HepG2 (cell line): Measurements from ENCODE around the gene SLC6A16. TPM values are rescaled to one million over a fixed set of nuclear protein-coding genes. Genes with fewer than 3 reads are reported as not detected.

ENCODE experiments used
- ATAC-seq: fragments of 200-7000 bp; cut with Tn5 transposase; 3 replicates; pipeline ENCODE4 v1.9.1; 2020; ENCODE audit warnings: mild to moderate bottlenecking, moderate library complexity
- BruUV-seq: library from RNA; stranded (reverse); fragments of 400-500 nt; replicated peaks from 2 replicates; lab custom pipeline; 2021; lab: Mats Ljungman, UMichigan
- CTCF ChIA-PET: fragments of 300-600 bp; formaldehyde crosslinking; extraction: SDS; loops from one replicate; lab custom pipeline; 2021; ENCODE audit warnings: low total read pairs, inconsistent platforms, low intra/inter-chr PET ratio; lab: Yijun Ruan, JAX
- POLR2A ChIA-PET: fragments of 350-600 bp; sonication (Branson Sonifier 250); formaldehyde crosslinking; loops from one replicate; lab custom pipeline; 2020; ENCODE audit warnings: antibody characterized with exemption, inconsistent platforms; lab: Yijun Ruan, JAX
- DNase-seq: peaks from one replicate; pipeline ENCODE4 v3.0.0-alpha.2; 2015; ENCODE audit warnings: low spot score
- FAIRE-seq: peaks from 3 replicates; lab custom pipeline; 2011; peaks lifted over from hg19 to GRCh38; lab: Jason Lieb, UNC
- H2AFZ ChIP-seq: one replicate; pipeline ENCODE4 v1.6.1; 2011; ENCODE audit warnings: low read length, inconsistent platforms
- H3K27ac ChIP-seq: fragments of 300-600 bp; 3 replicates; pipeline ENCODE4 v1.8.0; 2011; ENCODE audit warnings: mixed run types, mild to moderate bottlenecking, mixed read lengths, low read length, inconsistent platforms; ENCODE audit not compliant: insufficient read depth; ENCODE audit errors: extremely low read length
- H3K27me3 ChIP-seq, 2 experiments: fragments of 200-600 bp in 1 of 2; 2 replicates in 1 of 2; 3 replicates in 1 of 2; pipeline versions ENCODE4 v1.6.0 to v1.8.0; 2011; ENCODE audit warnings: low read length in 2 of 2, mild to moderate bottlenecking in 2 of 2, moderate library complexity in 2 of 2, inconsistent platforms in 1 of 2; ENCODE audit not compliant: insufficient read depth in 2 of 2, control insufficient read depth in 1 of 2
- H3K36me3 ChIP-seq, 2 experiments: fragments of 200-600 bp in 1 of 2; replicated peaks in 1 of 2; 2 replicates in 1 of 2; 3 replicates in 1 of 2; pipeline versions ENCODE4 v1.5.1 to v1.8.0; 2011; ENCODE audit warnings: low read length in 2 of 2, inconsistent platforms in 1 of 2; ENCODE audit not compliant: insufficient read depth in 2 of 2, control insufficient read depth in 1 of 2
- H3K4me1 ChIP-seq: 2 replicates; pipeline ENCODE4 v1.5.1; 2012; ENCODE audit warnings: low read length, inconsistent platforms; ENCODE audit not compliant: insufficient read depth
- H3K4me2 ChIP-seq: 2 replicates; pipeline ENCODE4 v1.6.0; 2011; ENCODE audit warnings: low read depth, low read length, inconsistent platforms
- H3K4me3 ChIP-seq, 3 experiments: fragments of 200-600 bp in 1 of 3; sonication (generic), shearing (Covaris generic) in 1 of 3; replicated peaks in 1 of 3; 2 replicates each; pipeline ENCODE4 v1.5.1; 2011 to 2016; ENCODE audit warnings: low read length in 3 of 3, inconsistent platforms in 2 of 3, low read depth in 2 of 3, mild to moderate bottlenecking in 2 of 3, control low read depth in 1 of 3, mixed read lengths in 1 of 3; ENCODE audit not compliant: insufficient read depth in 1 of 3
- H3K79me2 ChIP-seq: one replicate; pipeline ENCODE4 v1.6.1; 2011; ENCODE audit warnings: low read length, inconsistent platforms; ENCODE audit not compliant: insufficient read depth
- H3K9ac ChIP-seq: 2 replicates; pipeline ENCODE4 v1.6.0; 2011; ENCODE audit warnings: mild to moderate bottlenecking, low read depth, low read length, inconsistent platforms; ENCODE audit not compliant: insufficient read depth
- H3K9me3 ChIP-seq: 2 replicates; pipeline ENCODE4 v1.5.1; 2012; ENCODE audit warnings: mild to moderate bottlenecking, low read length
- H4K20me1 ChIP-seq: 2 replicates; pipeline ENCODE4 v1.6.0; 2011; ENCODE audit warnings: inconsistent platforms, mild to moderate bottlenecking, low read length, moderate library complexity; ENCODE audit not compliant: insufficient read depth
- BORCS8-MEF2B ChIP-seq: sonication (generic); formaldehyde crosslinking; IDR thresholded peaks from 2 replicates; pipeline ENCODE4 v1.8.0; 2022; ENCODE audit warnings: mild to moderate bottlenecking, missing genetic modification reagents
- ELF1 ChIP-seq: sonication (generic); formaldehyde crosslinking; IDR thresholded peaks from 2 replicates; pipeline ENCODE4 v1.4.0; 2020; ENCODE audit warnings: missing genetic modification reagents
- KAT7 ChIP-seq: IDR thresholded peaks from 2 replicates; pipeline ENCODE4 v1.6.1; 2018; ENCODE audit warnings: borderline replicate concordance, missing compliant biosample characterization
- RBM39 ChIP-seq: fragments of 200-400 bp; formaldehyde crosslinking; IDR thresholded peaks from one replicate; pipeline ENCODE4 v1.6.1; 2018; ENCODE audit warnings: antibody characterized with exemption, mild to moderate bottlenecking, low read depth, low read length; ENCODE audit not compliant: poor library complexity, severe bottlenecking
- ZNF292 ChIP-seq: sonication (generic); formaldehyde crosslinking; IDR thresholded peaks from 2 replicates; pipeline ENCODE4 v1.8.1; 2022; ENCODE audit warnings: mild to moderate bottlenecking, low read depth, missing genetic modification reagents, borderline replicate concordance
- ZNF770 ChIP-seq: sonication (generic); formaldehyde crosslinking; IDR thresholded peaks from 2 replicates; pipeline ENCODE4 v1.5.0; 2020; ENCODE audit warnings: mild to moderate bottlenecking, missing genetic modification reagents
- ZNF878 ChIP-seq: sonication (generic); formaldehyde crosslinking; IDR thresholded peaks from 2 replicates; pipeline ENCODE4 v1.8.1; 2023; ENCODE audit warnings: mild to moderate bottlenecking, missing genetic modification reagents, moderate library complexity
- ZSCAN29 ChIP-seq: sonication (generic); formaldehyde crosslinking; conservative IDR thresholded peaks from 2 replicates; pipeline ENCODE4 v1.4.0; 2020; ENCODE audit warnings: mild to moderate bottlenecking, missing genetic modification reagents
- WGBS: methylation state at CpG from one replicate; pipeline ENCODE4 v1.1.6; 2017; ENCODE audit warnings: low lambda C conversion rate; 5-methylcytosine and 5-hydroxymethylcytosine counted together
- in situ Hi-C: cut with HindIII; loops from 2 replicates; pipeline ENCODE4 v1.10.0; 2017; ENCODE audit warnings: low pct_unique_long_range_greater_than_20kb; ENCODE audit not compliant: extremely low pct_ligation_motif_present
- intact Hi-C: fragments of 100-400 bp; cut with micrococcal nuclease; formaldehyde crosslinking; loops from one replicate; pipeline ENCODE4 v1.10.0; 2022; ENCODE audit not compliant: unreplicated experiment
- polyA plus RNA-seq, 8 experiments: library from polyadenylated mRNA; depleted of rRNA in 3 of 8; stranded (reverse) in 7 of 8; unstranded in 1 of 8; fragments of >200 nt; fragmentation: Illumina TruSeq in 4 of 8; extraction: Trizol in 4 of 8; gene quantifications; 2 replicates each; pipeline versions ENCODE4 v1.2.1 to v1.2.3, GENCODE V29; 2011 to 2016; ENCODE audit warnings: low read depth in 4 of 8, missing spikeins in 1 of 8, mixed read lengths in 1 of 8; ENCODE audit not compliant: insufficient read depth in 1 of 8
- total RNA-seq, 5 experiments: library from RNA; depleted of rRNA; stranded (reverse); fragments of >200 nt; fragmentation: Illumina TruSeq; extraction: Trizol; gene quantifications; 2 replicates each; pipeline ENCODE4 v1.2.3, GENCODE V29; 2016; ENCODE audit warnings: low read depth in 1 of 5
- TF ChIP-seq, protein P1 (sequence below): sonication (generic); formaldehyde crosslinking; IDR thresholded peaks from 2 replicates; pipeline ENCODE4 v1.5.1; 2020; ENCODE audit warnings: mild to moderate bottlenecking, missing genetic modification reagents, borderline replicate concordance
- TF ChIP-seq, protein P2 (sequence below): sonication (generic); formaldehyde crosslinking; IDR thresholded peaks from 2 replicates; pipeline ENCODE4 v1.8.1; 2023; ENCODE audit warnings: mild to moderate bottlenecking, inconsistent platforms, moderate library complexity, missing genetic modification reagents, borderline replicate concordance
- TF ChIP-seq, protein P3 (sequence below): IDR thresholded peaks from 2 replicates; pipeline ENCODE4 v1.6.1; 2012; ENCODE audit warnings: low read depth, low read length, improper control_type of control experiment

SLC6A16 gene
- total and polyA plus RNA-seq, 2 of the 13 experiments (the other 11 are each of a cell fraction or from before 2014, with no cell fraction given), result 0.07 to 0.18 TPM

DNA sequence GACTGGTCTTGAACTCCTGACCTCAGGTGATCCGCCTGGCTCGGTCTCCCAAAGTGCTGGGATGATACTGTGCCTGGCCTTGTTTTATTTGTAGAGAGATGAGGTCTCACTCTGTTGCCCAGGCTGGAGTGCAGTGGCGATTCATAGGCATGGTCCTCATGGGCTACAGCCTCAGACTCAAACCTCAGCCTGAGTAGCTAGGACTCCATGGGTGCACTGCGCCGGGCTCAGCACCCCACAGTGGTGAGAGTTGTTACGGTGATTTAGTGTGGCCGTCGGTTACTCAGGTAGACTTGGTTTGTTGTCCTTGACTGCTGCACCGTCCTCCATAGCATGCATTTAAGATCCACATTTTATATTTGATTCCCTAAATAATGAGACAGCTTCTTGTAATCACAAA lies 80.7 kb downstream of the SLC6A16 start:
- ATAC-seq, result no peak
- no TSS peak for BruUV-seq
- no peaks in the 10 kb centered on the region for H3K9me3 ChIP-seq
- in situ Hi-C loops, result no loop called here
- no peak overlapping the region for H3K4me2 ChIP-seq
- ChIA-PET CTCF (no interaction called here), POLR2A (interaction anchor here (0.7 kb wide), 1 partner anchor 9 kb away, joined by 3 read pairs; no protein-coding TSS in a partner anchor)
- H2AFZ ChIP-seq, result no peak overlapping the region
- H3K36me3 ChIP-seq, result no peaks in the 10 kb centered on the region
- WGBS, result 64% methylated on average over 5 of the region's 9 CpGs
- no peak overlapping the region for H3K27ac ChIP-seq
- no peak for FAIRE-seq
- no peak overlapping the region for H3K4me3 ChIP-seq
- TF ChIP-seq ZSCAN29 (CRISPR knock-in tag) (no peak), ZNF878 (CRISPR knock-in tag) (no peak), RBM39 (no peak), ELF1 (CRISPR knock-in tag) (no peak), BORCS8-MEF2B (no peak), ZNF292 (CRISPR knock-in tag) (no peak), ZNF770 (CRISPR knock-in tag) (no peak), KAT7 (CRISPR knock-in tag) (no peak)
- TF ChIP-seq, protein P1, sequence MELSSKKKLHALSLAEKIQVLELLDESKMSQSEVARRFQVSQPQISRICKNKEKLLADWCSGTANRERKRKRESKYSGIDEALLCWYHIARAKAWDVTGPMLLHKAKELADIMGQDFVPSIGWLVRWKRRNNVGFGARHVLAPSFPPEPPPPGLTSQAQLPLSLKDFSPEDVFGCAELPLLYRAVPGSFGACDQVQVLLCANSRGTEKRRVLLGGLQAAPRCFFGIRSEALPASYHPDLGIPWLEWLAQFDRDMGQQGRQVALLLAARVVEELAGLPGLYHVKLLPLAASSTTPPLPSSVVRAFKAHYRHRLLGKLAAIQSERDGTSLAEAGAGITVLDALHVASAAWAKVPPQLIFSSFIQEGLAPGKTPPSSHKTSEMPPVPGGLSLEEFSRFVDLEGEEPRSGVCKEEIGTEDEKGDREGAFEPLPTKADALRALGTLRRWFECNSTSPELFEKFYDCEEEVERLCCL (CRISPR knock-in tag), result no peak
- TF ChIP-seq, protein P2, sequence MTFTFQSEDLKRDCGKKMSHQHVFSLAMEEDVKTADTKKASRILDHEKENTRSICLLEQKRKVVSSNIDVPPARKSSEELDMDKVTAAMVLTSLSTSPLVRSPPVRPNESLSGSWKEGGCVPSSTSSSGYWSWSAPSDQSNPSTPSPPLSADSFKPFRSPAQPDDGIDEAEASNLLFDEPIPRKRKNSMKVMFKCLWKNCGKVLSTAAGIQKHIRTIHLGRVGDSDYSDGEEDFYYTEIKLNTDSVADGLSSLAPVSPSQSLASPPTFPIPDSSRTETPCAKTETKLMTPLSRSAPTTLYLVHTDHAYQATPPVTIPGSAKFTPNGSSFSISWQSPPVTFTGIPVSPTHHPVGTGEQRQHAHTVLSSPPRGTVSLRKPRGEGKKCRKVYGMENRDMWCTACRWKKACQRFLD (CRISPR knock-in tag), result no peak
- TF ChIP-seq, protein P3, sequence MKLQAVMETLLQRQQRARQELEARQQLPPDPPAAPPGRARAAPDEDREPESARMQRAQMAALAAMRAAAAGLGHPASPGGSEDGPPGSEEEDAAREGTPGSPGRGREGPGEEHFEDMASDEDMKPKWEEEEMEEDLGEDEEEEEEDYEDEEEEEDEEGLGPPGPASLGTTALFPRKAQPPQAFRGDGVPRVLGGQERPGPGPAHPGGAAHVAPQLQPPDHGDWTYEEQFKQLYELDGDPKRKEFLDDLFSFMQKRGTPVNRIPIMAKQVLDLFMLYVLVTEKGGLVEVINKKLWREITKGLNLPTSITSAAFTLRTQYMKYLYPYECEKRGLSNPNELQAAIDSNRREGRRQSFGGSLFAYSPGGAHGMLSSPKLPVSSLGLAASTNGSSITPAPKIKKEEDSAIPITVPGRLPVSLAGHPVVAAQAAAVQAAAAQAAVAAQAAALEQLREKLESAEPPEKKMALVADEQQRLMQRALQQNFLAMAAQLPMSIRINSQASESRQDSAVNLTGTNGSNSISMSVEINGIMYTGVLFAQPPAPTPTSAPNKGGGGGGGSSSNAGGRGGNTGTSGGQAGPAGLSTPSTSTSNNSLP, result no peak
- no peaks in the 10 kb centered on the region for H3K79me2 ChIP-seq
- no peaks in the 10 kb centered on the region for H4K20me1 ChIP-seq
- peaks cover 0 to 3% of the 10 kb centered on the region in 2 experiments; a peak in 2 of 5 replicates for H3K27me3 ChIP-seq
- DNase-seq, result no peak
- no peaks in the 10 kb centered on the region for H3K4me1 ChIP-seq
- intact Hi-C loops, result no loop called here
- H3K9ac ChIP-seq, result no peak overlapping the region
